Activated CD4-positive, CD25-positive, alpha-beta regulatory T cell (primary cell): ENCODE measurements around the gene KDELR3.

ENCODE experiments used
- DNase-seq, 4 experiments: peaks; one replicate each; lab custom pipeline; 2025; lab: John Stamatoyannopoulos, UW

Gene KDELR3

DNA sequence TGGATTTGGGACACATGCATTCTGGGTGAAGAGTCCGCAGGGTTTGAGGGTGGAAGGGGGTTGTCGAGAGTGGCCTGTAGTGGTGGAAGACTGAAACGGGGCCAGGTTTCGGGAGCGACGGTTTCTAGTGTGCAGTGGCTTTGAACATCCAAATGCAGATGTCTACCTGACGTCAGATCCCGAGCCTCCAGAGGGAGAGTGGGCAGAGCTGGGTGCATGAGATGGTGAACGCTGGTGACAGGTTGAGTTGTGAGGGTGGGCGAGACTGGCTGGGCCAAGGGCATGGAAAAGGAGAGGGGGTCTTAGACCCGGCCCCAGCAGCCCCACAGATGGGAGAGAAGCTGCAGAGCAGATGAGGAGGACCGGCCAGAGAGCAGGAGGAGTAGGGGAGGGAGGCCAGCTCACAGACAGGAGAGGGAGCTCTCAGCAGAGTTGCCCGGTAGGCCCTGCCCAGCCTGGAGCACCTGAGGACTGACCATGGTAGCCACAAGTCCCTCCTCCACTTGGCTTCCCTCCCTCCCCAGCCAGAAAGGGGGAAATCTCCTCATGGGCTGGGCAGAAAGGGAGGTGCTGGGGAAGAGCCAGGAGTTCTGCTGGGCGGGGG, 27.0 kb upstream of the KDELR3 start:
- DNase-seq, result no peak

GRCh38 chr22:38441620-38442287, 26.1 kb upstream of the KDELR3 start:
- no peak for DNase-seq

- DNase-seq, result no peak
Observed at GRCh38 chr22:38442967-38443627, 24.8 kb upstream of the KDELR3 start.

DNA sequence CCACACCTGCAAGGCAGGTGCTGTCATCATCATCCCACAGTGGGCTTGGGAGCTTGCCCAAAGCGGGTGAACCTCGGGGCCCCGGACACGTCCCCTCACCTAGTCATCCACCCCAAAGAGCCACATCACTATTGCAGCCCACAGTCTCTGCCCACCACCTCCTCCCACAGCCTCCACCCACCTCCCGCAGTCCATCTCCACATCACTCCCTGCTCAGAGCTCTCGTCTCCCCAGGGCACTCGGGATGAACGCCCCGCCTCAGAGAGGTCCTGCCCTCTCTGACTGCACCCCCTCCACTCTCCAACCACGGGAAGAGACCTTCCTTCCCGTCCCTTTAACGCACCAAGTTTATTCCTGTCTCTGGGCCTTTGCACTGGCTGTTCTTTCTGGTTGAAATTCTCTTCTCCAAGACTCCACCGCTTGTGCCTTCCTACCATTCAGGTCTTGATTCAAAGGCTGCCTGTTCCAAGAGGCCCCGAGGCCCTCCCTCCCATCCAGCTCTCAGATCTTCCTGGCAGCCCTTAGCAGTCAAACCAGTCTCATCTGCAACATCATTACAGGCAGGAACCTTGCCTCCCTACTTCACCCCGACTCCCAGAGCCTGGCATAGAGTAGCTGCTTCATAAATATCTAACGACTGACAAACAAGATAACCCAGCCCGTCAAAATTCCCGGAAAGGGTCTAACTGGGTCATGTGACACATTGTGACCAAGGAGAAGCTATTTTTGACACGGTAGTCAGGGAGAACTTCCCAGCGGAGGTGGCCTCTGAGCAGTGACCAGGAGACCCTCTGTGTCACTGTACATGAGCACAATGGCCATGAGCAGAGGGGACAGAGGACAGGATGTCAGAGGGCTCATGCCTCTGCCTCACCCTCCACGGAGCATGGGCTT, 24.0 kb upstream of the KDELR3 start:
- DNase-seq, result no peak

- no peak for DNase-seq
Observed at GRCh38 chr22:38444783-38445182, 23.1 kb upstream of the KDELR3 start.

DNA sequence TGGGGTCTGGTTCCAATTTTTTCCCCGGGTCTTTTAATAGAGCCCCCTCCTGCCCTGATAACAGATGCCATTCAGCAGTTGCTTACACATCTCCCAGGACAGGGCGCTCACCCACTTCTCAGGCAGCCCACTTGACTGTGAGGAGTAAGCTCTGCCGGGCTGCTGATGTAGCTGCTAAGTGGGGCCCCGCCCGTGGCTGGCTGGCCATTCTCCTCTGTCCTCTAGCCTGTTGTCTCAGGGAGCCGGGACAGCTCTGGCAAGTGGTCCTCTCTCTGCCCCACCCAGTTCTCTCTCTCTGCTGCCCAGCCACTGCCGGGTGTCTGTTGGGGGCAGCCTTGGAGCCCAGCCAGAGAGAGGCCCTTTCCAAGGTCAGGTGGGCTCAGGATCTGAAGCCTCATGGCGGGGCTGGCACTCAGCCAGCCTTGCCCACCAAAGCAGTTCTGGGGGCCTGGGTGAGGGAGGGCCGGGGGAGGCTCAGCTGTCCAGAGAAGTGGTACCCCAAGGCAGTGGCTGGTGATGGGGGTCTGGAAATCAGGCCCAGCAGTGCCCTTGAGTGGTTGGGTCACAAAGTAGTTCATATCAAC, 21.8 kb upstream of the KDELR3 start:
- DNase-seq, result no peak

- no peak for DNase-seq
Observed at GRCh38 chr22:38448945-38449745, 18.8 kb upstream of the KDELR3 start.

DNA sequence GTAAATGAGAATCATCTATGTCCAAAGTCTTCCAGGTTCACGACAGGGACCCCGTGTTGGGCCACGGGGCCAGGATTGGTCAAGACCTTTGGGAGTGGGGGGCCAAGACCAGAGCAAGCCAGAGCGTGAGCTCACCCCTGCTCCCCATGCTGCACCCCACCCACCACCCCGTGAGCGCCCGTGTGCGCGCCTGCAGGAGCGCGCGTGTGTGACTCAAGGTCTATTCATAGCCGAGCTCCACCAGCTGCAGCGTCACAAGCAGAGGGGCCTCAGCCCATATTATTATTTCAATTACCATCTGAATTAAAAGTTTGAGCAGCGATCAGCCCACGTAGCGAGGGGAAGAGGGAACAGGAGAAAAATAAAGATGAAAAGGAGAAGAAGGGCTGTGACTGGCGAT, 18.1 kb upstream of the KDELR3 start:
- DNase-seq, result no peak

- no peak for DNase-seq
Observed at GRCh38 chr22:38450234-38450797, 17.6 kb upstream of the KDELR3 start.

DNA sequence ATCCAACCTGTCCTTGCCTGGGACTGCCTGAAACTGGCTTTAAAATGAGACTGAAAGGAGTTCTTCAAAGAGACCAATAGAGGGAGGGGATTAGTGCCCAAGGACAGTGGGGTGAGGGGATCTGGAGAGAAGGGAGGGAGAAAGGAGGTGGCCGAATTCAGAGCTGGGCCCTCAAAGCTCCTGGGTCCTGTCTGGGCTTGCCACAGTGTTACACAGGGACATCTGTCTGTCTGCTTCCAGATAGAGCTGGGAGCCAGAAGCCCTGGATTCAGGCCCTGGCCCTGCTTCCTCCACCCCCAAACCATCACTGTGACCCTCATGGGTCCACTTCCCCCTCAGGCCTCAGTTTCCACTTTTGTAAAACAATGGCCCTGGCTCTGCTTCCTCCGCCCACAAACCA, 16.5 kb upstream of the KDELR3 start:
- DNase-seq, result no peak

DNA sequence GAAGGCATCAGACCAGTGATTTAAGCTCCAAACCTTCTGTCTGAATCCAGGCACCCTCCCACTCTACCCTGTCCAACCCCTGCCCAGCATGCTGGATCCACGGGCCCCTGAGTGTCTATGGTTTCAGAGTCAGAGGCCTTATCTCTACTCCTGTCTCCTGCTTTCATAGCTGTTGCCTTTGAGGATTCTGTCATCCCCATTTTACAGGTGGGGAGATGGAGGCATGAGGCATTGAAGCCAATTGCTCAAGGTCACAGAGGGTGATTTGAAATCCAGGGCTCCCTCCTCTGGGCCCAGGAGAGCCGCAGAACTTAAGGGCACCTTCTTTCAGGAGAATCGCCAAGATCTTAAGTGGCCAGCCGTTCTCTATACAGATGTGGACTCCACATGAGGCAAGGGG, 16.0 kb upstream of the KDELR3 start:
- DNase-seq, result no peak

GRCh38 chr22:38452373-38453065, 15.4 kb upstream of the KDELR3 start:
- no peak for DNase-seq

- DNase-seq, result no peak
Observed at GRCh38 chr22:38453066-38453672, 14.7 kb upstream of the KDELR3 start.

GRCh38 chr22:38453996-38454352, 13.9 kb upstream of the KDELR3 start:
- DNase-seq, result no peak

GRCh38 chr22:38454353-38455075, 13.4 kb upstream of the KDELR3 start:
- DNase-seq, result no peak

DNA sequence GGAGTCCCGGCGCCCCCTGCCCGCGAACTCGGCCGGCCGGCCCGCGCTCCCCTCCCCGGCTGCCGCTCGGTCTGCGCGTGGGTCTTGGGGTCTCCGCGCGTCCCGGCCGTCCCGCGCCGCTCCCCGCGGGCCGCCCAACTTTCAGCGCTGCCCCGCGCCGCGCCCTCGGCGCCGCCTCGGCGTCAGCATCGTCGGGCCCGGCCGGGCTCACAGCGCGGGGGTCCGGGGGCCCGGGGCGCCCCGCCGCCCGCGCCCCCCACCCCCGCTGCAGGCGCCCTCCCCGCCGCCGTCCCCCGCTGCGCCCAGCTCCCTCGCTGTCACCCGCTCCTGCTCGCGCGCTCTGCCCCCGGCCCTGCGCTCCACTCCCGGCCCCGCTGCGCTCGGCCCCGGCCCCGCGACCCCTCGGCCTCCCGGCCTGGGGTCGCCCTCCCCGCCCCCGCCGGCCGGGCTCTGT, 12.8 kb upstream of the KDELR3 start, which contains the start of gene KCNJ4:
Gene KCNJ4, minus strand, starts transcription at position 124 of the 454 bp plus-strand sequence. CDS start 27,067 bp downstream, outside the sequence.
- DNase-seq, result no peak

- DNase-seq, result no peak
Observed at GRCh38 chr22:38455530-38456271, 12.2 kb upstream of the KDELR3 start.

- no peak for DNase-seq
Observed at GRCh38 chr22:38456272-38456835, 11.5 kb upstream of the KDELR3 start.
